Activated CD8-positive, alpha-beta T cell treated with anti-CD3 and anti-CD28 coated beads for 36 hours (primary cell): ENCODE results near the gene PIK3R1. TPM values are rescaled to one million over a fixed set of nuclear protein-coding genes. Genes with fewer than 3 reads are reported as not detected.
A peak's percentile ranks its signal among the peaks of the same experiment; 100 is the strongest.

Source experiments
- ATAC-seq: fragments of 200-7000 bp; cut with Tn5 transposase; one replicate; pipeline ENCODE4 v1.10.0; 2021; ENCODE audit warnings: mild to moderate bottlenecking, moderate library complexity
- CTCF ChIA-PET: fragments of 350-600 bp; sonication (Branson Sonifier 250); formaldehyde crosslinking; loops from one replicate; lab custom pipeline; 2021; ENCODE audit warnings: antibody characterized with exemption; lab: Charles Lee
- POLR2A ChIA-PET: fragments of 350-600 bp; sonication (Branson Sonifier 250); formaldehyde crosslinking; loops from one replicate; lab custom pipeline; 2021; ENCODE audit warnings: antibody characterized with exemption; lab: Charles Lee
- DNase-seq: peaks from one replicate; pipeline ENCODE4 v3.0.0-alpha.2; 2020
- H3K27ac Mint-ChIP-seq: one replicate; pipeline ENCODE4 v1.8.0; 2021; ENCODE audit warnings: mild to moderate bottlenecking, mixed read lengths
- H3K27me3 Mint-ChIP-seq: one replicate; pipeline ENCODE4 v1.8.0; 2021; ENCODE audit warnings: mixed read lengths
- H3K36me3 Mint-ChIP-seq: one replicate; pipeline ENCODE4 v1.8.0; 2021; ENCODE audit warnings: low read depth, mixed read lengths
- H3K4me1 Mint-ChIP-seq: one replicate; pipeline ENCODE4 v1.8.0; 2021; ENCODE audit warnings: low read depth, mixed read lengths
- H3K4me3 Mint-ChIP-seq: one replicate; pipeline ENCODE4 v1.8.0; 2021; ENCODE audit warnings: mild to moderate bottlenecking, moderate library complexity, mixed read lengths
- H3K9me3 Mint-ChIP-seq: one replicate; pipeline ENCODE4 v1.8.0; 2021; ENCODE audit warnings: mixed read lengths
- CTCF ChIP-seq: fragments of 200-600 bp; IDR thresholded peaks from one replicate; pipeline ENCODE4 v1.8.0; 2022; ENCODE audit warnings: antibody characterized with exemption, mild to moderate bottlenecking
- intact Hi-C: fragments of 100-400 bp; cut with micrococcal nuclease; formaldehyde crosslinking; loops from one replicate; pipeline ENCODE4 v1.10.0; 2022
- total RNA-seq, 2 experiments: library from RNA; stranded (reverse); gene quantifications; one replicate each; pipeline ENCODE4 v1.2.3, GENCODE V29; 2021

PIK3R1 gene
- total RNA-seq, 2 experiments from 2014 or later: 55.4 to 57.6 TPM

- Mint-ChIP-seq H3K4me3 (no peak overlapping the region), H3K4me1 (peaks cover 18% of the 10 kb centered on the region), H3K9me3 (no peaks in the 10 kb centered on the region), H3K27ac (peak overlapping the region; percentile 47), H3K27me3 (no peaks in the 10 kb centered on the region), H3K36me3 (peaks cover 66% of the 10 kb centered on the region)
- ChIA-PET CTCF (interaction anchor here (2.7 kb wide), 1 partner anchor 10 kb away, joined by 10 read pairs; no protein-coding TSS in a partner anchor), POLR2A (interaction anchor here (0.7 kb wide), 1 partner anchor 128 kb away, joined by 3 read pairs; no protein-coding TSS in a partner anchor)
- no peak for TF ChIP-seq CTCF
- DNase-seq (no peak), ATAC-seq (no peak)
- intact Hi-C loops: no loop called here
Observed at GRCh38 chr5:68296895-68297294, 81.3 kb downstream of the PIK3R1 start.

DNA sequence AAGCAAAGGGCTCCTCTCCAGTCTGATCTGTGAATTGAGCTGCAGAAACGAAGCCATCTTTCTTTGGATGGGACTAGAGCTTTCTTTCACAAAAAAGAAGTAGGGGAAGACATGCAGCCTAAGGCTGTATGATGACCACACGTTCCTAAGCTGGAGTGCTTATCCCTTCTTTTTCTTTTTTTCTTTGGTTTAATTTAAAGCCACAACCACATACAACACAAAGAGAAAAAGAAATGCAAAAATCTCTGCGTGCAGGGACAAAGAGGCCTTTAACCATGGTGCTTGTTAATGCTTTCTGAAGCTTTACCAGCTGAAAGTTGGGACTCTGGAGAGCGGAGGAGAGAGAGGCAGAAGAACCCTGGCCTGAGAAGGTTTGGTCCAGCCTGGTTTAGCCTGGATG is 82.1 kb downstream of the PIK3R1 start:
- Mint-ChIP-seq H3K4me1 (peaks cover 18% of the 10 kb centered on the region), H3K4me3 (no peak overlapping the region), H3K27me3 (no peaks in the 10 kb centered on the region), H3K9me3 (no peaks in the 10 kb centered on the region), H3K36me3 (peaks cover 65% of the 10 kb centered on the region), H3K27ac (no peak overlapping the region)
- intact Hi-C loops: no loop called here
- CTCF ChIA-PET: interaction anchor here (2.7 kb wide), 1 partner anchor 11 kb away, joined by 10 read pairs; no protein-coding TSS in a partner anchor
- no peak for DNase-seq
- POLR2A ChIA-PET: no interaction called here
- ATAC-seq: no peak
- TF ChIP-seq CTCF: no peak

DNA sequence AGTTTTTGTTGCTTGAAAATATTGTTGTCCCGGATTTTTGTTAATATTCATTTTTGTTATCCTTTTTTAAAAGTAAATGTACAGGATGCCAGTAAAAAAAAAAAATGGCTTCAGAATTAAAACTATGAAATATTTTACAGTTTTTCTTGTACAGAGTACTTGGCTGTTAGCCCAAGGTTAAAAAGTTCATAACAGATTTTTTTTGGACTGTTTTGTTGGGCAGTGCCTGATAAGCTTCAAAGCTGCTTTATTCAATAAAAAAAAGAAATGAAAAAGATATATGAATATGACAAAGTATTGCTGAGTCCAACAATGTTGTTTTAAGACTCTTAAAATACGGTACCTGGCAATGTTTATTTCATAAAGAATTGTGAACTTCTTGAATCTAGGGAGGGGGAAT is 82.9 kb downstream of the PIK3R1 start:
- intact Hi-C loops: no loop called here
- no peak overlapping the region for H3K4me3 Mint-ChIP-seq
- no peaks in the 10 kb centered on the region for H3K9me3 Mint-ChIP-seq
- no peak overlapping the region for H3K27ac Mint-ChIP-seq
- no peak for ATAC-seq
- TF ChIP-seq CTCF: no peak
- no peaks in the 10 kb centered on the region for H3K27me3 Mint-ChIP-seq
- H3K36me3 Mint-ChIP-seq: peaks cover 62% of the 10 kb centered on the region
- H3K4me1 Mint-ChIP-seq: peaks cover 26% of the 10 kb centered on the region
- no peak for DNase-seq
- CTCF ChIA-PET: interaction anchor here (2.7 to 5.1 kb wide), 2 partner anchors 11 to 12 kb away, joined by 10 to 24 read pairs; no protein-coding TSS in a partner anchor
- POLR2A ChIA-PET: interaction anchor here (1.2 kb wide), 1 partner anchor 46 kb away, joined by 3 read pairs; no protein-coding TSS in a partner anchor

GRCh38 chr5:68299105-68299504 is 83.5 kb downstream of the PIK3R1 start:
- Mint-ChIP-seq H3K4me1 (peaks cover 32% of the 10 kb centered on the region), H3K9me3 (no peaks in the 10 kb centered on the region), H3K27ac (no peak overlapping the region), H3K27me3 (no peaks in the 10 kb centered on the region), H3K4me3 (no peak overlapping the region), H3K36me3 (peaks cover 56% of the 10 kb centered on the region)
- DNase-seq (no peak), ATAC-seq (no peak)
- no peak for TF ChIP-seq CTCF
- ChIA-PET POLR2A (interaction anchor here (1.2 kb wide), 1 partner anchor 46 kb away, joined by 3 read pairs; no protein-coding TSS in a partner anchor), CTCF (interaction anchor here (1.3 to 5.1 kb wide), 2 partner anchors 12 to 126 kb away, joined by 3 to 24 read pairs; no protein-coding TSS in a partner anchor)
- intact Hi-C loops: no loop called here

GRCh38 chr5:68299575-68299974 is 84.0 kb downstream of the PIK3R1 start:
- CTCF ChIA-PET: interaction anchor here (1.3 to 5.1 kb wide), 3 partner anchors 12 to 126 kb away, joined by 3 to 24 read pairs (median 3); no protein-coding TSS in a partner anchor
- DNase-seq (no peak), ATAC-seq (no peak)
- no peak overlapping the region for H3K4me3 Mint-ChIP-seq
- H3K36me3 Mint-ChIP-seq: peaks cover 52% of the 10 kb centered on the region
- no peak overlapping the region for H3K27ac Mint-ChIP-seq
- peaks cover 35% of the 10 kb centered on the region for H3K4me1 Mint-ChIP-seq
- POLR2A ChIA-PET: no interaction called here
- intact Hi-C loops: no loop called here
- no peaks in the 10 kb centered on the region for H3K27me3 Mint-ChIP-seq
- no peak for TF ChIP-seq CTCF
- no peaks in the 10 kb centered on the region for H3K9me3 Mint-ChIP-seq
